ENCODE measurements around the gene FKBP1B.
A peak's percentile ranks its signal among the peaks of the same experiment; 100 is the strongest.

Gene FKBP1B

GRCh38 chr2:24083567-24084385 lies 34.2 kb downstream of the FKBP1B start (continued):
- TF ChIP-seq ZBTB11 (tag by site-specific recombination; conservative IDR thresholded peaks at IDR 0.05; ENCODE audit: low read depth): no peak
- TF ChIP-seq, protein P1, sequence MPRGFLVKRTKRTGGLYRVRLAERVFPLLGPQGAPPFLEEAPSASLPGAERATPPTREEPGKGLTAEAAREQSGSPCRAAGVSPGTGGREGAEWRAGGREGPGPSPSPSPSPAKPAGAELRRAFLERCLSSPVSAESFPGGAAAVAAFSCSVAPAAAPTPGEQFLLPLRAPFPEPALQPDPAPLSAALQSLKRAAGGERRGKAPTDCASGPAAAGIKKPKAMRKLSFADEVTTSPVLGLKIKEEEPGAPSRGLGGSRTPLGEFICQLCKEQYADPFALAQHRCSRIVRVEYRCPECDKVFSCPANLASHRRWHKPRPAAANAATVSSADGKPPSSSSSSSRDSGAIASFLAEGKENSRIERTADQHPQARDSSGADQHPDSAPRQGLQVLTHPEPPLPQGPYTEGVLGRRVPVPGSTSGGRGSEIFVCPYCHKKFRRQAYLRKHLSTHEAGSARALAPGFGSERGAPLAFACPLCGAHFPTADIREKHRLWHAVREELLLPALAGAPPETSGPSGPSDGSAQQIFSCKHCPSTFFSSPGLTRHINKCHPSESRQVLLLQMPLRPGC (tag by site-specific recombination; IDR thresholded peaks at IDR 0.05): no peak
- no peak for TF ChIP-seq IKZF3 (tag by site-specific recombination; IDR thresholded peaks at IDR 0.05)
- TF ChIP-seq ZNF664 (tag by site-specific recombination; IDR thresholded peaks at IDR 0.05): no peak
- TF ChIP-seq TSHZ1 (tag by site-specific recombination; IDR thresholded peaks at IDR 0.05; ENCODE audit: borderline replicate concordance): no peak
- TF ChIP-seq YY1 (tag by site-specific recombination; IDR thresholded peaks at IDR 0.05): no peak
- TF ChIP-seq ZNF112 (tag by site-specific recombination; IDR thresholded peaks at IDR 0.05): no peak
- TF ChIP-seq ZNF639 (tag by site-specific recombination; IDR thresholded peaks at IDR 0.05): no peak
- TF ChIP-seq, protein P2, sequence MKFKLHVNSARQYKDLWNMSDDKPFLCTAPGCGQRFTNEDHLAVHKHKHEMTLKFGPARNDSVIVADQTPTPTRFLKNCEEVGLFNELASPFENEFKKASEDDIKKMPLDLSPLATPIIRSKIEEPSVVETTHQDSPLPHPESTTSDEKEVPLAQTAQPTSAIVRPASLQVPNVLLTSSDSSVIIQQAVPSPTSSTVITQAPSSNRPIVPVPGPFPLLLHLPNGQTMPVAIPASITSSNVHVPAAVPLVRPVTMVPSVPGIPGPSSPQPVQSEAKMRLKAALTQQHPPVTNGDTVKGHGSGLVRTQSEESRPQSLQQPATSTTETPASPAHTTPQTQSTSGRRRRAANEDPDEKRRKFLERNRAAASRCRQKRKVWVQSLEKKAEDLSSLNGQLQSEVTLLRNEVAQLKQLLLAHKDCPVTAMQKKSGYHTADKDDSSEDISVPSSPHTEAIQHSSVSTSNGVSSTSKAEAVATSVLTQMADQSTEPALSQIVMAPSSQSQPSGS (tag by site-specific recombination; IDR thresholded peaks at IDR 0.05; ENCODE audit: low read depth): no peak
- peak; percentile 98 for TF ChIP-seq ZNF621 (tag by site-specific recombination; IDR thresholded peaks at IDR 0.05)
- TF ChIP-seq ZNF302 (tag by site-specific recombination; IDR thresholded peaks at IDR 0.05; ENCODE audit: low read depth): no peak
- TF ChIP-seq ZNF350 (tag by site-specific recombination; IDR thresholded peaks at IDR 0.05): no peak
- TF ChIP-seq, protein P3, sequence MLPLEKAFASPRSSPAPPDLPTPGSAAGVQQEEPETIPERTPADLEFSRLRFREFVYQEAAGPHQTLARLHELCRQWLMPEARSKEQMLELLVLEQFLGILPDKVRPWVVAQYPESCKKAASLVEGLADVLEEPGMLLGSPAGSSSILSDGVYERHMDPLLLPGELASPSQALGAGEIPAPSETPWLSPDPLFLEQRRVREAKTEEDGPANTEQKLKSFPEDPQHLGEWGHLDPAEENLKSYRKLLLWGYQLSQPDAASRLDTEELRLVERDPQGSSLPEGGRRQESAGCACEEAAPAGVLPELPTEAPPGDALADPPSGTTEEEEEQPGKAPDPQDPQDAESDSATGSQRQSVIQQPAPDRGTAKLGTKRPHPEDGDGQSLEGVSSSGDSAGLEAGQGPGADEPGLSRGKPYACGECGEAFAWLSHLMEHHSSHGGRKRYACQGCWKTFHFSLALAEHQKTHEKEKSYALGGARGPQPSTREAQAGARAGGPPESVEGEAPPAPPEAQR (tag by site-specific recombination; IDR thresholded peaks at IDR 0.05): no peak
- no peak for TF ChIP-seq ZNF140 (tag by site-specific recombination; IDR thresholded peaks at IDR 0.05)
- no peak for TF ChIP-seq ZFP37 (tag by site-specific recombination; IDR thresholded peaks at IDR 0.05)
- TF ChIP-seq ZFHX2 (tag by site-specific recombination; conservative IDR thresholded peaks at IDR 0.05): no peak
- TF ChIP-seq MYNN (tag by site-specific recombination; IDR thresholded peaks at IDR 0.05; ENCODE audit: borderline replicate concordance): no peak
- no peak for TF ChIP-seq ZNF324 (tag by site-specific recombination; IDR thresholded peaks at IDR 0.05)
- no peak for TF ChIP-seq ZNF223 (tag by site-specific recombination; IDR thresholded peaks at IDR 0.05)
- no peak for TF ChIP-seq ZNF529 (tag by site-specific recombination; IDR thresholded peaks at IDR 0.05; ENCODE audit: insufficient replicate concordance)

Data from HEK293 (cell line).